H9 (cell line): Measurements from ENCODE around the gene MAP3K20. TPM values are rescaled to one million over a fixed set of nuclear protein-coding genes. Genes with fewer than 3 reads are reported as not detected.

Source experiments
- DNase-seq: peaks from one replicate; pipeline ENCODE4 v3.0.0-alpha.2; 2017
- H2AFZ ChIP-seq: one replicate; pipeline ENCODE4 v1.6.1; 2013; ENCODE audit warnings: mild to moderate bottlenecking, low read length, control low read depth, moderate library complexity
- H2AK5ac ChIP-seq: 2 replicates; pipeline ENCODE4 v1.6.1; 2013; ENCODE audit warnings: low read length, control low read depth, mixed read lengths; ENCODE audit not compliant: insufficient read length
- H2BK120ac ChIP-seq: one replicate; pipeline ENCODE4 v1.6.1; 2013; ENCODE audit warnings: low read depth, mild to moderate bottlenecking, low read length, control low read depth, inconsistent platforms; ENCODE audit not compliant: poor library complexity, severe bottlenecking
- H2BK12ac ChIP-seq: 2 replicates; pipeline ENCODE4 v1.6.1; 2013; ENCODE audit warnings: low read length, control low read depth, mixed read lengths, low read depth; ENCODE audit not compliant: insufficient read length
- H2BK15ac ChIP-seq: 2 replicates; pipeline ENCODE4 v1.6.1; 2013; ENCODE audit warnings: low read depth, low read length, control low read depth
- H2BK20ac ChIP-seq: one replicate; pipeline ENCODE4 v1.6.1; 2013; ENCODE audit warnings: low read depth, mild to moderate bottlenecking, low read length, control low read depth, inconsistent platforms; ENCODE audit not compliant: poor library complexity, severe bottlenecking
- H2BK5ac ChIP-seq: 2 replicates; pipeline ENCODE4 v1.6.1; 2013; ENCODE audit warnings: low read length, control low read depth, mixed read lengths; ENCODE audit not compliant: insufficient read length
- H3K14ac ChIP-seq: 2 replicates; pipeline ENCODE4 v1.6.1; 2013; ENCODE audit warnings: low read length, control low read depth; ENCODE audit not compliant: insufficient read depth
- H3K18ac ChIP-seq: 2 replicates; pipeline ENCODE4 v1.6.1; 2013; ENCODE audit warnings: low read depth, mild to moderate bottlenecking, mixed read lengths, low read length, control low read depth; ENCODE audit not compliant: insufficient read length
- H3K23ac ChIP-seq: 2 replicates; pipeline ENCODE4 v1.6.1; 2013; ENCODE audit warnings: low read length, control low read depth, mixed read lengths, low read depth; ENCODE audit not compliant: insufficient read length
- H3K23me2 ChIP-seq: 2 replicates; pipeline ENCODE4 v1.6.1; 2013; ENCODE audit warnings: low read depth, mild to moderate bottlenecking, mixed read lengths, low read length, control low read depth; ENCODE audit not compliant: insufficient read length, poor library complexity, severe bottlenecking
- H3K27ac ChIP-seq: 2 replicates; pipeline ENCODE4 v1.5.1; 2013; ENCODE audit warnings: low read length, control low read depth, mixed read lengths, low read depth; ENCODE audit not compliant: insufficient read length
- H3K27me3 ChIP-seq: 2 replicates; pipeline ENCODE4 v1.6.1; 2013; ENCODE audit warnings: low read length, control low read depth, inconsistent platforms; ENCODE audit not compliant: insufficient read depth
- H3K4ac ChIP-seq: 2 replicates; pipeline ENCODE4 v1.6.1; 2013; ENCODE audit warnings: low read depth, mild to moderate bottlenecking, control low read depth, inconsistent platforms, low read length, moderate library complexity
- H3K4me1 ChIP-seq: 2 replicates; pipeline ENCODE4 v1.6.1; 2013; ENCODE audit warnings: low read length, control low read depth, inconsistent platforms; ENCODE audit not compliant: insufficient read depth
- H3K4me2 ChIP-seq: 2 replicates; pipeline ENCODE4 v1.6.1; 2013; ENCODE audit warnings: low read length, control low read depth, mixed read lengths; ENCODE audit not compliant: insufficient read length, insufficient read depth
- H3K56ac ChIP-seq: 2 replicates; pipeline ENCODE4 v1.6.1; 2013; ENCODE audit warnings: low read depth, mild to moderate bottlenecking, mixed read lengths, low read length, control low read depth; ENCODE audit not compliant: insufficient read length
- H3K79me1 ChIP-seq: 2 replicates; pipeline ENCODE4 v1.6.1; 2013; ENCODE audit warnings: low read depth, mild to moderate bottlenecking, moderate library complexity, low read length, control low read depth, inconsistent platforms; ENCODE audit not compliant: insufficient read depth, poor library complexity, severe bottlenecking
- H3K79me2 ChIP-seq: 2 replicates; pipeline ENCODE4 v1.6.1; 2013; ENCODE audit warnings: low read length, control low read depth, inconsistent platforms; ENCODE audit not compliant: insufficient read depth
- H3K9ac ChIP-seq: 2 replicates; pipeline ENCODE4 v1.6.1; 2013; ENCODE audit warnings: low read length, control low read depth, mixed read lengths; ENCODE audit not compliant: insufficient read length; ENCODE audit errors: extremely low read depth
- H3K9me3 ChIP-seq: one replicate; pipeline ENCODE4 v1.6.1; 2013; ENCODE audit warnings: low read depth, low read length, inconsistent platforms; ENCODE audit not compliant: control insufficient read depth
- H3T11ph ChIP-seq: one replicate; pipeline ENCODE4 v1.6.1; 2013; ENCODE audit warnings: mild to moderate bottlenecking, low read length, control low read depth, inconsistent platforms
- H4K20me1 ChIP-seq: one replicate; pipeline ENCODE4 v1.6.1; 2013; ENCODE audit not compliant: control insufficient read depth, insufficient read length, insufficient read depth
- H4K5ac ChIP-seq: 2 replicates; pipeline ENCODE4 v1.6.1; 2013; ENCODE audit warnings: low read depth, mild to moderate bottlenecking, mixed read lengths, low read length, control low read depth; ENCODE audit not compliant: insufficient read length
- H4K8ac ChIP-seq: replicated peaks from 2 replicates; pipeline ENCODE4 v1.6.1; 2013; ENCODE audit warnings: low read length, control low read depth, mixed read lengths, low read depth; ENCODE audit not compliant: insufficient read length
- H4K91ac ChIP-seq: 2 replicates; pipeline ENCODE4 v1.6.1; 2013; ENCODE audit warnings: low read depth, mild to moderate bottlenecking, moderate library complexity, mixed read lengths, low read length, control low read depth; ENCODE audit not compliant: insufficient read length
- H3K27ac Mint-ChIP-seq, 3 experiments: 2 replicates in 2 of 3; 3 replicates in 1 of 3; pipeline ENCODE4 v1.8.0; 2020 to 2021; ENCODE audit warnings: mixed read lengths in 3 of 3, mild to moderate bottlenecking in 1 of 3, moderate library complexity in 1 of 3
- H3K27me3 Mint-ChIP-seq: 2 replicates; pipeline ENCODE4 v1.8.0; 2021; ENCODE audit warnings: low read depth, mild to moderate bottlenecking, moderate library complexity, mixed read lengths
- H3K36me3 Mint-ChIP-seq, 3 experiments: 2 replicates in 2 of 3; 3 replicates in 1 of 3; pipeline ENCODE4 v1.8.0; 2020 to 2021; ENCODE audit warnings: low read depth in 3 of 3, mixed read lengths in 3 of 3; ENCODE audit not compliant: insufficient read depth in 1 of 3
- H3K4me1 Mint-ChIP-seq, 2 experiments: 2 replicates each; pipeline ENCODE4 v1.8.0; 2020; ENCODE audit warnings: mixed read lengths in 2 of 2
- H3K4me3 Mint-ChIP-seq, 2 experiments: 2 replicates in 1 of 2; 3 replicates in 1 of 2; pipeline ENCODE4 v1.8.0; 2020 to 2021; ENCODE audit warnings: mild to moderate bottlenecking in 2 of 2, mixed read lengths in 2 of 2, moderate library complexity in 1 of 2
- H3K9me3 Mint-ChIP-seq, 2 experiments: 2 replicates in 1 of 2; 3 replicates in 1 of 2; pipeline ENCODE4 v1.8.0; 2020; ENCODE audit warnings: mild to moderate bottlenecking in 2 of 2, mixed read lengths in 2 of 2, moderate library complexity in 1 of 2
- WGBS: extraction: QIAGEN DNeasy Blood & Tissue Kit; methylation state at CpG from one replicate; pipeline ENCODE4 v1.1.7; 2013; ENCODE audit warnings: missing lambda C conversion rate, low lambda C conversion rate, mixed read lengths; ENCODE audit not compliant: insufficient read length; ENCODE audit errors: extremely low coverage; 5-methylcytosine and 5-hydroxymethylcytosine counted together
- total RNA-seq: library from RNA; stranded (reverse); gene quantifications from 2 replicates; pipeline ENCODE4 v1.2.1, GENCODE V29; 2021
- TF ChIP-seq, protein P1 (sequence below): fragments of 200-600 bp; sonication (generic); conservative IDR thresholded peaks from 3 replicates; pipeline ENCODE4 v1.8.0; 2021; ENCODE audit warnings: antibody characterized with exemption, mild to moderate bottlenecking

The MAP3K20 gene
- total RNA-seq, 1 experiment from 2014 or later: 8.7 TPM

DNA sequence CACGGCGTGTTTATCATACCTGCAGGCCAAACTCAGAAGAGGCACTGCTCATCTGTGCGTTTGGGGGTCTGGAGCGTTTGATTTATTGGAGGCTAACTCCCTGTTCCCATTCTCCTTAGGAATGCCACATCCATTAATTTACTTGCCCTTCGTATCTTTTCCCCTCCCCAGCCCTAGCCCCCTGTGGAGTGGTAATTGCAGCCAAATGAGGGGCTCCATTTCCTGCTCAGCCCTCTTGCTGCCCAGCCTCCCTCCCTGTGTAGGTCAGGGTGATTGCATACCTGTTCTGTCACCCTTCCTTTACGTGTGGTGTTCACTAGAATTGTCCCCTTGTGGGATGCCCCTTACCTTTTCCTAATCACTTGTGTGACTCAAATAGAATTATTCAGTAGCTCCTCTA lies 120.4 kb downstream of the MAP3K20 start:
- no peaks in the 10 kb centered on the region for H3K36me3 Mint-ChIP-seq
- no peak overlapping the region for H3K27ac ChIP-seq
- H3K23ac ChIP-seq: no peak overlapping the region
- H3K23me2 ChIP-seq: no peaks in the 10 kb centered on the region
- no peak overlapping the region for H2BK5ac ChIP-seq
- no peaks in the 10 kb centered on the region for H3K79me2 ChIP-seq
- H3K4ac ChIP-seq: no peak overlapping the region
- H4K8ac ChIP-seq: no peak overlapping the region
- H3K4me1 Mint-ChIP-seq: peaks cover 58% of the 10 kb centered on the region in 2 experiments
- peak overlapping the region; percentile 72 to 89 (median 79) for H3K27ac Mint-ChIP-seq
- no peak overlapping the region for H3T11ph ChIP-seq
- no peaks in the 10 kb centered on the region for H3K9me3 ChIP-seq
- peak overlapping the region; percentile 15 for H3K4me2 ChIP-seq
- no CpG with 5 or more reads among the region's 6 CpGs for WGBS
- H3K14ac ChIP-seq: no peak overlapping the region
- no peaks in the 10 kb centered on the region for H3K27me3 ChIP-seq
- H3K56ac ChIP-seq: no peak overlapping the region
- H3K4me1 ChIP-seq: peaks cover 26% of the 10 kb centered on the region; the same call in 1 of the 2 replicates
- no peak overlapping the region for H2BK12ac ChIP-seq
- H2AK5ac ChIP-seq: no peak overlapping the region
- H2BK20ac ChIP-seq: no peak overlapping the region
- no peak overlapping the region for H3K18ac ChIP-seq
- no peak overlapping the region for H2BK15ac ChIP-seq
- no peaks in the 10 kb centered on the region for H4K20me1 ChIP-seq
- no peak overlapping the region for H3K9ac ChIP-seq
- DNase-seq: peak; percentile 79
- TF ChIP-seq, protein P1, sequence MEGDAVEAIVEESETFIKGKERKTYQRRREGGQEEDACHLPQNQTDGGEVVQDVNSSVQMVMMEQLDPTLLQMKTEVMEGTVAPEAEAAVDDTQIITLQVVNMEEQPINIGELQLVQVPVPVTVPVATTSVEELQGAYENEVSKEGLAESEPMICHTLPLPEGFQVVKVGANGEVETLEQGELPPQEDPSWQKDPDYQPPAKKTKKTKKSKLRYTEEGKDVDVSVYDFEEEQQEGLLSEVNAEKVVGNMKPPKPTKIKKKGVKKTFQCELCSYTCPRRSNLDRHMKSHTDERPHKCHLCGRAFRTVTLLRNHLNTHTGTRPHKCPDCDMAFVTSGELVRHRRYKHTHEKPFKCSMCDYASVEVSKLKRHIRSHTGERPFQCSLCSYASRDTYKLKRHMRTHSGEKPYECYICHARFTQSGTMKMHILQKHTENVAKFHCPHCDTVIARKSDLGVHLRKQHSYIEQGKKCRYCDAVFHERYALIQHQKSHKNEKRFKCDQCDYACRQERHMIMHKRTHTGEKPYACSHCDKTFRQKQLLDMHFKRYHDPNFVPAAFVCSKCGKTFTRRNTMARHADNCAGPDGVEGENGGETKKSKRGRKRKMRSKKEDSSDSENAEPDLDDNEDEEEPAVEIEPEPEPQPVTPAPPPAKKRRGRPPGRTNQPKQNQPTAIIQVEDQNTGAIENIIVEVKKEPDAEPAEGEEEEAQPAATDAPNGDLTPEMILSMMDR: no peak
- H2AFZ ChIP-seq: no peak overlapping the region
- H3K4me3 Mint-ChIP-seq: peak overlapping the region; percentile 8 to 47; a peak in 4 of 5 replicates
- H3K27me3 Mint-ChIP-seq: no peaks in the 10 kb centered on the region
- no peak overlapping the region for H4K91ac ChIP-seq
- no peak overlapping the region for H4K5ac ChIP-seq
- H2BK120ac ChIP-seq: no peak overlapping the region
- no peaks in the 10 kb centered on the region for H3K9me3 Mint-ChIP-seq
- no peaks in the 10 kb centered on the region for H3K79me1 ChIP-seq
